Chondrocyte (in vitro differentiated cells): ENCODE data around the gene TDG. TPM values are rescaled to one million over a fixed set of nuclear protein-coding genes. Genes with fewer than 3 reads are reported as not detected.

Source experiments
- DNase-seq: peaks from one replicate; pipeline ENCODE4 v3.0.0; 2021; ENCODE audit warnings: mixed read lengths, low spot score
- H3K27ac Mint-ChIP-seq: one replicate; pipeline ENCODE4 v1.8.0; 2021; ENCODE audit warnings: mild to moderate bottlenecking, moderate library complexity, mixed read lengths; ENCODE audit not compliant: unreplicated experiment
- H3K27me3 Mint-ChIP-seq: 2 replicates; pipeline ENCODE4 v1.8.0; 2021; ENCODE audit warnings: low read depth, mixed read lengths
- H3K36me3 Mint-ChIP-seq: 2 replicates; pipeline ENCODE4 v1.8.0; 2021; ENCODE audit warnings: low read depth, mixed read lengths
- H3K4me1 Mint-ChIP-seq: 2 replicates; pipeline ENCODE4 v1.8.0; 2021; ENCODE audit warnings: low read depth, mild to moderate bottlenecking, mixed read lengths
- H3K4me3 Mint-ChIP-seq: one replicate; pipeline ENCODE4 v1.8.0; 2021; ENCODE audit warnings: mild to moderate bottlenecking, moderate library complexity, mixed read lengths; ENCODE audit not compliant: unreplicated experiment
- H3K9me3 Mint-ChIP-seq: 2 replicates; pipeline ENCODE4 v1.8.0; 2021; ENCODE audit warnings: low read depth, mixed read lengths
- CTCF ChIP-seq: fragments of 200-600 bp; sonication (generic); IDR thresholded peaks from 2 replicates; pipeline ENCODE4 v1.5.0; 2021; ENCODE audit warnings: antibody characterized with exemption, mild to moderate bottlenecking, moderate library complexity
- total RNA-seq: library from RNA; stranded (reverse); gene quantifications from 3 replicates; pipeline ENCODE4 v1.2.1, GENCODE V29; 2021

TDG gene
- total RNA-seq, 1 donor from 2014 or later: 49.5 TPM

DNA sequence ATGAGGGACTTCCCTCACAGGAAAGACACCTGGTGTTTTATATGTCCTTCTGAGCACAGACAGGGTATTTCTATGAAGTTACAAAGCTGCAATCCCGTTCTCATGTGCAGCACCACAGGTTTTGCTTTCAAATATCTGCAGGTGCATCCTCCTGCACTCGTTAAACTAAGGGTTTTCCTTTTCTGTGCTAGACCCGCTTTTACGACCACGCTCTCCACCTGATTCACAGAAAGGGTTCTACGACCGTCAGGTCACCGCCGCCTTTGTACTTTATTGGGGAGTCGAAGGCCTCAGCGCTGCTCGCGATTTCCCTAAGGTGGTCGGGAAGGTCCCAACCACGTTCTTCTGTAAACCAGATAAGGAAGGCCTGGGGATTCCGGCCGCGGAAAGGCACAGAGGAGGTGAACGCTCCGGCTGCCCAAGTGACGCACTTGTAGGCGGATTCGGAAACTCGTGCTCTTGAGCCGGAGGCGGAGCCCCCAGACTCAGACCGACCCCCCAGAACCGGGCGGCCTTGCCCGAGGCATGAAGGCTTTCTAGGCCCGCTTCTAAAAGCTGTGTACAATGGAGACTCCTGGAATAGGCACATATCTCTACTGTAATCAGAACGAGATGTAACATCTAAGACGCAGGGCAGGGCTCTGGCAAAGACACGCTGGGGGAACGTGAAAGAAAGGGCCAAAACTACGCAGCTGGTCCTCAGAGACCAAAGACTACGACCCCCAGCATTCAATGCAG is 36.5 kb upstream of the TDG start:
- Mint-ChIP-seq H3K36me3 (peaks cover 3% of the 10 kb centered on the region), H3K4me3 (peak overlapping the region; percentile 79), H3K27me3 (no peaks in the 10 kb centered on the region), H3K27ac (peak overlapping the region; percentile 95), H3K4me1 (peaks cover 41% of the 10 kb centered on the region), H3K9me3 (no peaks in the 10 kb centered on the region)
- DNase-seq: no peak
- no peak for TF ChIP-seq CTCF

- H3K4me1 Mint-ChIP-seq: peaks cover 44% of the 10 kb centered on the region
- no peaks in the 10 kb centered on the region for H3K27me3 Mint-ChIP-seq
- H3K27ac Mint-ChIP-seq: peak overlapping the region; percentile 95
- no peaks in the 10 kb centered on the region for H3K9me3 Mint-ChIP-seq
- no peak for DNase-seq
- H3K36me3 Mint-ChIP-seq: peaks cover 5% of the 10 kb centered on the region
- H3K4me3 Mint-ChIP-seq: peak overlapping the region; percentile 79
- no peak for TF ChIP-seq CTCF
These were observed 36.0 kb upstream of the TDG start for GRCh38 chr12:103929784-103930033.

DNA sequence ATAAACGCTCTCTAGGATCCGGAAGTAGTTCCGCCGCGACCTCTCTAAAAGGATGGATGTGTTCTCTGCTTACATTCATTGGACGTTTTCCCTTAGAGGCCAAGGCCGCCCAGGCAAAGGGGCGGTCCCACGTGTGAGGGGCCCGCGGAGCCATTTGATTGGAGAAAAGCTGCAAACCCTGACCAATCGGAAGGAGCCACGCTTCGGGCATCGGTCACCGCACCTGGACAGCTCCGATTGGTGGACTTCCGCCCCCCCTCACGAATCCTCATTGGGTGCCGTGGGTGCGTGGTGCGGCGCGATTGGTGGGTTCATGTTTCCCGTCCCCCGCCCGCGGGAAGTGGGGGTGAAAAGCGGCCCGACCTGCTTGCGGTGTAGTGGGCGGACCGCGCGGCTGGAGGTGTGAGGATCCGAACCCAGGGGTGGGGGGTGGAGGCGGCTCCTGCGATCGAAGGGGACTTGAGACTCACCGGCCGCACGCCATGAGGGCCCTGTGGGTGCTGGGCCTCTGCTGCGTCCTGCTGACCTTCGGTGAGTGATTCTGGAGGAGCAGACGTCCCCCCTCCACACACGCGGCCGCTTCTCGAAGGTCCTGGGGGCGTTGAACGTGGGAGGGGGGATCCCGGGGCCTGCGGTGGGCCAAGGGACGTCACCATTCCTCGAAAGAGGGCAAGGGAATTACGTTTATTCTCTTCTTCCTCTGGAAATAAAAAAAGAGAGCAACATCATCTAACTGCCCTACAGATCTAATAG is 35.5 kb upstream of the TDG start, which contains the start of gene HSP90B1:
Gene HSP90B1, plus strand, starts transcription at position 377 of the 753 bp plus-strand sequence. Its CDS starts 106 bp downstream, at position 483.
- H3K9me3 Mint-ChIP-seq: no peaks in the 10 kb centered on the region
- H3K27me3 Mint-ChIP-seq: no peaks in the 10 kb centered on the region
- H3K4me3 Mint-ChIP-seq: peak within 1 kb of the TSS; percentile 79
- TF ChIP-seq CTCF: no peak
- DNase-seq: peak; percentile 99
- peak within 1 kb of the TSS; percentile 95 for H3K27ac Mint-ChIP-seq
- peaks cover 5% of the 10 kb centered on the region for H3K36me3 Mint-ChIP-seq
- peaks cover 49% of the 10 kb centered on the region for H3K4me1 Mint-ChIP-seq

GRCh38 chr12:103930787-103931735 is 34.6 kb upstream of the TDG start:
- peak overlapping the region; percentile 95 for H3K27ac Mint-ChIP-seq
- H3K36me3 Mint-ChIP-seq: peaks cover 8% of the 10 kb centered on the region
- no peaks in the 10 kb centered on the region for H3K9me3 Mint-ChIP-seq
- no peaks in the 10 kb centered on the region for H3K27me3 Mint-ChIP-seq
- peaks cover 53% of the 10 kb centered on the region for H3K4me1 Mint-ChIP-seq
- no peak for DNase-seq
- peak overlapping the region; percentile 79 for H3K4me3 Mint-ChIP-seq
- no peak for TF ChIP-seq CTCF

- Mint-ChIP-seq H3K9me3 (no peaks in the 10 kb centered on the region), H3K4me3 (peak overlapping the region; percentile 79), H3K27me3 (no peaks in the 10 kb centered on the region), H3K36me3 (peaks cover 10% of the 10 kb centered on the region), H3K27ac (no peak overlapping the region), H3K4me1 (peaks cover 53% of the 10 kb centered on the region)
- DNase-seq: no peak
- no peak for TF ChIP-seq CTCF
These were observed 32.4 kb upstream of the TDG start for GRCh38 chr12:103933237-103933636.
